T follicular helper cell (primary cell): Measurements from ENCODE around the gene ASB16.
A peak's percentile ranks its signal among the peaks of the same experiment; 100 is the strongest.
"Not testable (repeated sequence)": the region's sequence is repeated elsewhere in the genome, so short reads cannot be mapped to it uniquely, and the experiment has no call there.

ENCODE experiments used
- DNase-seq: peaks from one replicate; pipeline ENCODE4 v3.0.0-alpha.2; 2020; ENCODE audit warnings: low read depth
- total RNA-seq, 2 experiments: gene quantifications; one replicate each; lab custom pipeline; 2026; lab: John Stamatoyannopoulos, UW

The ASB16 gene
- 0.06 to 0.09 reads per million in 2 experiments for total RNA-seq

- no peak for DNase-seq
Measured at GRCh38 chr17:44170499-44171201, at the start of gene ASB16. ASB16 (plus strand) TSS chr17:44170704; CDS start chr17:44170790, 86 bp downstream.

- no peak for DNase-seq
Measured at GRCh38 chr17:44120851-44121605, 49.5 kb upstream of the ASB16 start.

- DNase-seq, result no peak
Measured at GRCh38 chr17:44121997-44122815, 48.3 kb upstream of the ASB16 start.

GRCh38 chr17:44122816-44123355, 47.6 kb upstream of the ASB16 start:
- no peak for DNase-seq

- DNase-seq, result peak; percentile 93
Measured at GRCh38 chr17:44123356-44124117, 47.0 kb upstream of the ASB16 start, which contains the start of gene HDAC5. HDAC5 (minus strand) TSS chr17:44123641; CDS start chr17:44117515, 6,126 bp downstream.

GRCh38 chr17:44124118-44124438, 46.4 kb upstream of the ASB16 start:
- DNase-seq, result no peak

GRCh38 chr17:44128383-44128782, 42.1 kb upstream of the ASB16 start:
- DNase-seq, result no peak

GRCh38 chr17:44130693-44131349, 39.7 kb upstream of the ASB16 start:
- no peak for DNase-seq

GRCh38 chr17:44131372-44131771, 39.1 kb upstream of the ASB16 start:
- DNase-seq, result not testable (repeated sequence)

GRCh38 chr17:44132275-44132821, 38.2 kb upstream of the ASB16 start:
- DNase-seq, result no peak

- no peak for DNase-seq
Measured at GRCh38 chr17:44133918-44134476, 36.5 kb upstream of the ASB16 start.

- no peak for DNase-seq
Measured at GRCh38 chr17:44134752-44135568, 35.5 kb upstream of the ASB16 start.

GRCh38 chr17:44137891-44138709, 32.4 kb upstream of the ASB16 start:
- peak; percentile 35 for DNase-seq

GRCh38 chr17:44143921-44144320, 26.6 kb upstream of the ASB16 start:
- DNase-seq, result not testable (repeated sequence)

GRCh38 chr17:44144966-44145739, 25.4 kb upstream of the ASB16 start:
- no peak for DNase-seq

GRCh38 chr17:44146375-44147346, 23.8 kb upstream of the ASB16 start:
- no peak for DNase-seq
